NAMALWA (cell line): ENCODE data around the gene AUTS2.
A peak's percentile ranks its signal among the peaks of the same experiment; 100 is the strongest.

ENCODE experiments used
- DNase-seq: peaks from one replicate; pipeline ENCODE4 v3.0.0-alpha.2; 2015; ENCODE audit warnings: low spot score

The AUTS2 gene

DNA sequence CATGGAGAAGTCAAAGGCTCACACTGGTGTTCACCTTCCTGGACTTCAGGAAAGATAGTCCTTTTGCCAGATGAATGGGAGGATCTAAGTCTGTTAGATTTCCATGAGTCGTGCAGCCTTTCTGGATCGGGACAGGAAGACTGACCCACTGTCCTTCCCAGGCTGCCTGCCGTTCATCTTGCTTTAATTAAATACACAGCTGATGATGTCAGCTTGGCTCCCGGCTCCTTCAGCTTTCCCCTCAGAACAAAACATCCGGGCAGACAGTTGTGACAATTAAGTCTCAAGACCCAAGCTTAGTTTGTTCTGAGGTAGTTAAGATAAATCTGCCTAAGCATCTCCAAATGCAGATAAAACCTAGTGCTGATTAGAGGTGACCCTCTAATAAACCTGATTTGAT lies 58.6 kb downstream of the AUTS2 start:
- peak; percentile 14 for DNase-seq

DNA sequence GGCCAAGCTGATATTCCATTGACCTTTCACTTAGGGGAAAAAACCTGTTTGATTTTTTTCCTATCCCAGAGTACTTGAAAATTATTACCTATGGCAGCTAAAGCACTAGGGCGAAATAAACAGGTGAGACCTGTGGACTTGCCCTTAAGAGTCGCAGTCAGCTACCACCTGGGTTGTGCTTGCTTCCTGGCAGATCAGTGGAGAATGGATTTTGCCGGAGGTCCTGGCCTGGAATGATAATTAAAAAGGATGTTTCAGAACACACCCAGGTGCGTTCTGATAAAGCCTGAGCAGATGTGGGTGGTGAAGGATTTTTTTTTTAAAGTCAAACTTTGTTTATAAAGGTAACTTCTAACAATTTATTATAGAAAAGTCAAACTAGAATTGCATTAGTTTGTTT lies 59.1 kb downstream of the AUTS2 start:
- peak; percentile 6 for DNase-seq

DNA sequence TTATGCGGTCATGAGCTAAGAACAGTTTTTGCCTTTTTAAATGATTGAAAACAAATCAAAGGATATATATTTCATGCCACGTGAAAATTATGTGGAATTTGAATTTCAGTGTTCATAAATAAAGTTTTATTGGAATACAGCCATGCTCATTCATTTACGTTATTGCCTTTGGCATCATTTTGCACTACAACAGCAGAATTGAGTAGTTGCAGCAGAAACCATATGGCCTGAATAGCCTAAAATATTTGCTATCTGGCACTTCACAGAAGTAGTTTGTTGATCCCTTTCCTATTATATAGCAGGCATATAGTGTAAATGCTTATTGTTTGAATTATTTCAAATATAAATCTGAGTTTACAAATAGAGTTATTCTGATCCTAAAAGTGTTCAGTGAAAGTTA lies 59.7 kb downstream of the AUTS2 start:
- DNase-seq, result peak; percentile 7

DNA sequence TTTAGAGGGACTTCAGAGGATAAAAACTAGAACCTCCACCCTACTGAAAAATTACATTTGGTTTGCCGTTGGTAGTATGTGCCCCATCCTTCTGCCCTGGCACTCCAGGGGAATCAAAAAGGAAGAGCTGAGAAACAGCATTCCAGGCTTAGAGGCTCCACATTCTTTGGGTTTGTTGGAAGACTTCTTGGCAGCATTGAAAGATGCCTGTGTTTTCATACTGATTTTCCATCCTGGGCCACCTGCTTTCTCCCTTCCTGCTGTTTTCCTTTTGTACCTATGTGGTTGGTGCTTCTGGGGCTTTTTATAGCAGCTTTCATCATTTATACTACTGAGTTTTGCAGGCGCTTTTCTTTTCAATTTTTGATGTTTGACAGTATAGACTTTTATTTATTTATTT lies 61.7 kb downstream of the AUTS2 start:
- DNase-seq, result no peak

DNA sequence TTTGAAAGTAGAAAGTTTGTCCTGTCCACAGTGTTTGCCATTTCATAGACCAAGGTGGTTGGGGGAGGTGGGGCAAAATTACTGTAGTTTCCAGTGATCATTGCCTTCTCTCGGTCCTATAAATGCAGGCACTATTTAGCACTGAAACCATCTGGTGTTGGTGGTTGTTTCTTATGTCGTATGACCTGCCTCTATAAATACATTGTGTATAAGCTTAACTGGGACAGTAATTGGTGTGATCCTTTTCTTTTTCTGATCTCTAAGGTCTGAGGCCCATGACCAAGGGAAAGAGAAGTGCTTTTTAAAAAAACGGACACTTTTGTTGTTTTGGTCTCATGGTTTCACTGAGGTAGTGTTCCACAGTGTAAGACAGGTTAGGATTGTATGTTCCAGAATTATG lies 63.1 kb downstream of the AUTS2 start:
- peak; percentile 79 for DNase-seq

DNA sequence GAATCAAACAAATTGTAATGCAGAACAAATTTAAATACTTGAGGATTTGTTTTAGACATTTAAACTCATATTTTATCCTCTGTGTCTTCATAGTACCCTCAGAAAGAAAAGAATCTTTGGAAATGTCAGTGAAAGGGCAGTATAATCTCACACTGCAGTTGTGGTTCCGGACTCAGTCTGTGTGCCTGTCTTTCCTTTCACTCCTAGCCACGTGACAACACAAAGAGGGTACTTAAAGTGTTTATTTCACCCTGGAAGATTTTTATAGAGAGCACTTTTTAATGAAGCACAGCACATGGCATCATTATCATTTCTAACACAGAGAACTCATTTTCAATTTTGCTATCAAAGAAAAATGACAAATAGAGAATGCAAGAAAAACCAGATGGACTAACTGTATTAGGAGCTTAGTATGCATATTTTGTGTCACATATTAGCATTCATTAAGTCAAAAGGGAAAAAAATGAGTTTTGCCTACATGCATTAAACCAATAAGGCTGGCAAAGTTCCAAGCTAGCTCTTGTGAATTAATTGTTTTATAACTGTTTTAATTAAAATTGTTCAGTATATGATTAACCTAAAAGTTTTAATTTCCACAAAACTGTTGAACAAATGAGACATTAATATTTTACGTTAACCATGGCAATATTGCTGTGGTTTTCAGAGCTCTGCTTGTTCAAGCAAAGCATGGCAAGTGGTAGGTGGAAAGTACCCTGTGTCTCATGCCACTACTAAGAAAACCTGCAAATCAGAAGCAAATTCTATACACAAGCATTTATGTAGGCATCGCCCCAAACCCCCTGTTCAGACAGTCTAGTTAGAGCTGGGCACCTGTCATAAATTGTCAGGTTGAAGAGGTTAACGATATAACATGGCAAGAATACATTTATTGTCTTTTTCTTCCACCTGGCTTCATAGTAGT lies 65.9 kb downstream of the AUTS2 start:
- peak; percentile 90 for DNase-seq

DNA sequence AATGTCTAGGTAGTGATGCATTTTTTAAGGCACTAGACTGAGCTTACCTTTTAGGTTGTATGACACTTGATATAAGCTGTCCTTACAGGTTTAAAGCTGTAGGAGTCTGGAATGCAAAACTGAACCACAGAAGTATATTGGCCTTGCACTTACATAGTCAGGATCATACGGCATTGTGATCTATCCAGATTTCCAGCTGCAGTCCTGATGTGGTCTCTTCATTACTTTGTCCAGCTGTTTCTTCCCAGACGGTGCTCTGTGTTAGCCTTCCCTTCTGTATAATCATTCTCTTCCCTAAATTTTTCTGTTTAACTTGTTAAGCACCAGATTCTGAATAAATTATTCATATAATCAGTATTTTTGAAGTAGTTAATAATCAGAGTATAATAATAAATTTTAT lies 67.1 kb downstream of the AUTS2 start:
- DNase-seq, result no peak

DNA sequence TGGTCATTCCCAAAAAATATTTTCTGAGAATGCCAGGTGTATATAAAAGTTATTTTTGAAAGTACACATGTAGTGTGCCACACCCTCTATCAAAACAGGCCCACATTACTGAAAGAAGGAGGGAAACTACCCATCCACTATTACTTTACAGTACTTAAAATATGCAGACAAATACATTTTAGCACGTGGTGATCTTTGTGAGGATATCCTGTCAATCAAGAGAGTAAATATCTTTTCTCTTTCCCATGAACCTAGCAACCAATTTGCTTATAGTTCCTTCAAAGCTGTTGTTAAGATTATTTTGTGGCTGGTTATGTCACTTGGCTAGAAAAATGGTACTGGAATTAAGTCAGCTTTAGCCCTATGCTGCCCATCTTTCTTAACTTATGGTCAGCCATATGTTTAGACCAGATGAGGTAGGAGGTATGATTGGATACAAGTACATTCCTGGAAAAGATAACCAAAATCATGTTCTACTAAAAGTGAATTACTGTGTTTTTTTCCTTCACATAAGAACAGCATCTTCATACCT lies 70.1 kb downstream of the AUTS2 start:
- peak; percentile 50 for DNase-seq

DNA sequence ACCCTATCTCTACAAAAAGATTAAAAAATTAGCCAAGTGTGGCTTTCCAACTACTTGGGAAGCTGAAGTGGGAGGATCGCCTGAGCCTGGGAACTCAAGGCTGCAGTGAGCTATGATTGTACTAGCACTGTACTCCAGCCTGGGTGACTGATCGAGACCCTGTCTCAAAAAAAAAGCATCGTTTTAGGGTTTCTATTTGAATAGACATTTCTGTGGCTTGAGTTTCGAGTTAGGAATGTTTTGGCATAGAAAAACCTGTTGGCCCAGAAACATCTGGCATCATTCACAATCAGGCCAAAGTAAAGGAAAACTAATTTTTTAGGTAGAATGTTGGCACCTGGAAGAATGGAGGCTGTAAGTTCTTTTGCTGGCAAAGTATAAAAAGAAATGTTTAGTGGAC lies 72.4 kb downstream of the AUTS2 start:
- DNase-seq, result no peak

DNA sequence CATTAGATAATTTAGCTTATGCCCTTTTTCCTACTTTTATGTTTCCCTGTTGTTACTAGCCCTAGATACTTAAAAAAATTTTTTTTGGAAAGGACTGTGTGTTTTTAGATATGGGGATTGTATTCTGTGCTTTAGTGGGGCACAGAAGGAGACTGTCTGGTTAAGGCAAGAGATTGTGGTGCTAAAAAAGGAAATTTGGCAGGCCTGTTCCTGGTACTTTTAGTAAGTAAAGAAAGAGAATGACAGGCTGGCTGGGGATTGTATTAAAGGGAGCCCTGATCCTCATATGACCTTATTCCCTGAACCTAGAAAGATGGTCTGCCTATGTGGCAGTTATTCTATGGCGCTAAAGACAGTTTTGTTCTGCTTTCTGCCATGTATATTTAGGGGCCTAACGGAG lies 74.8 kb downstream of the AUTS2 start:
- DNase-seq, result no peak

DNA sequence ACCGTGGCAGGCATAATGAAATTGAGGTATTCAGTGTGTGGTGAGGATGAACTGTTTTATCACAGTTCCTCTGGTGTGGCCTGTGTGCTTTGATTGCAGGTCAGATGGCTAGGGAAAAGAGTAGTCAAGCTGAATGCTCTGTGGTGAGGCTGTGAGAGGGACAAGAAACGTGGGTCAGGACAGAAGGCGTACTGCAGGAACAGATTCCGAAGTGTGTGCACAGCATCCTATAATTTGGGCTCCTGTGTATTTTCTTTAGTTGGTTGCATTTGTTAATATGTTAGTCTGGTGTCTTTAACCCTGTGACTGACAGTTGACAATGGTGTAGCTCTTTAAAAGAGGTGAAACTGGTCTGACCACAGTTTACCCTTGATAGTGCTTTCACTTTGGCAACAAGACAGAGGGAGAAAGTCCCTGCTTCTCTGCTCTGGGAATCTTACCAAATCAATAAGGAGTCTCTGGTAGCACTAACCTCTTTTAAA lies 76.5 kb downstream of the AUTS2 start:
- DNase-seq, result peak; percentile 53

DNA sequence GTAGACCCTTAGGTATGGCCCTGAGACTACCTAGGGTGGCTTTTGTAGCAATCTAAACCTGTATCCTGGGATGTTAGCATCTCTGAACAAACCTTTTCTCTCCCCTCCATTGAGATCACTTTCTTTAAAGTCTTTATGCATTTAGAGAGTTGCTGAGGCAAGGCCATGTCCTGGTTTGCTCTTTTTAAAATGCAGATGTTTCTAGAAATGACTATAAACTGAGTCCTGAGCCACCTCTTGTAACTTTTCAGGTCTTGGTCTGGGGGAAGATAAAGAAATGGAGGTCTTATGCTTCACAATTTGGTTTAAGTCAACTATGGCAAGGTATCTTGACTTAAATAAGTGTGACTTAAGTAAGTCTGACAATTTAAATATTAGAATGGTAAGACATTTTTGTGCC lies 78.0 kb downstream of the AUTS2 start:
- DNase-seq, result no peak

DNA sequence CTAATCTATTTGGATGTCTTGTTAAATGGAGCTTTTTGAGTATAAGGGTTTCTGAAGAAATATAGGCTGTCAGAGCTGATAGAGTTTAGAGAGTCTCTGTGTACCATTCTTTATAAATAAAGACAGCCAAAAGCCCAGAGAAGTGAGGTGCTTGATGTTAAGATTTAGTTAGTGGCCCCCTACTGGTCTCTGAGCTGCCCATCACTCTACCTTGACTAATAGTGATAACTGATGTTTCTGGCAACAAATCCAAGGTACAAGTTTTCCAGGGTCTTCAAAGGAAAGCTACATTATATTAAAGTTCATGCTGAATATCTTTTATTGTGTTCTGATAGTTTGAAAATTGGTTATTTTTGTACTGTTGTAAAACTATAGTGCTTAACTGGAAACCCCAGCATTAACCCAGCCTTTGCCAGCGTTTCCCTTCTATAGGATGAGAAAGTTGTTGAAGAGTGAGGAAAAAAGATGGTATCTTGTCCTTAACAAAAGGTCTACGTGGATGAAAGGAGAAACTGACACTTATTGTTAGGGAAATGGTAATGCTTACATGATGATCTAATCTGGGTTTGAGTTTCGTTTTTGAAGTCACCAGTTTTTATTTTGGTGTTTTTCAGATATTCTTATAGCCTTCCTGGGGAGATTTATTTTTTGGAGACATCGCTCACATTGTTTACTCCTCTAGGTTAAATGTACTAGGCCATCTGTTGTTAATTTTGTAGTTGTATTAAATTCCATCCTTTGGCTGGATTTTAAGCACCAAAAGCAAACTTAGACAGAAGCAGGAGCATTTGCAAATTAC lies 79.0 kb downstream of the AUTS2 start:
- DNase-seq, result peak; percentile 79

DNA sequence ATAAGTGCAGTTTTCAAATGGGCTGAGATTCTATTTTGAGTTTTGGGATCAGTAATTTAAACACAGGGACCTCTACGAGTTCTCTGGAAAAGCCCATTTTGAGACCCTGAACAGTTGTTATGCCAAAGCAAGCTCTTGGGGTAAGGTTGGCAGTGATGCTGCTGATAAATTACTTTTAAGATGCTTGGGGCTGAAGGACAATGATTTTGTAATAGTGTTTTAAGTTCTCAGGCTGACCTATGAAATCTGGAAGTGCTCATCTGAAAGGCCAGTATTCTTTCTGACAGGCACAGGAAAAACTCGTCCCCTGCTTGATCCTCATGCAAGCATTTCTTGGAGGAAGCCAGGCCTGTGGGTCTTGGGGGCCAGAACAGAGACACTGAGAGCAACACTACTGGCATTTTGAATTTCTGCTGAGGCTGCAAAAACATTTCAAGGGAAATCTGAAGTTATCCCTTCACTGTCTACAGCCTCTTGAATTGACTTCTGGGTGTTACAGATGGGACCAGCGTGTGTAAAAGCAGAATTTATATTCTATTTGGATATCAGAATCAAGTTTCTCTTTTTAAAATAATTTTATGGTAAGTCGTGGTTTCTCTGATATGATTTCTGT lies 79.7 kb downstream of the AUTS2 start:
- DNase-seq, result no peak

DNA sequence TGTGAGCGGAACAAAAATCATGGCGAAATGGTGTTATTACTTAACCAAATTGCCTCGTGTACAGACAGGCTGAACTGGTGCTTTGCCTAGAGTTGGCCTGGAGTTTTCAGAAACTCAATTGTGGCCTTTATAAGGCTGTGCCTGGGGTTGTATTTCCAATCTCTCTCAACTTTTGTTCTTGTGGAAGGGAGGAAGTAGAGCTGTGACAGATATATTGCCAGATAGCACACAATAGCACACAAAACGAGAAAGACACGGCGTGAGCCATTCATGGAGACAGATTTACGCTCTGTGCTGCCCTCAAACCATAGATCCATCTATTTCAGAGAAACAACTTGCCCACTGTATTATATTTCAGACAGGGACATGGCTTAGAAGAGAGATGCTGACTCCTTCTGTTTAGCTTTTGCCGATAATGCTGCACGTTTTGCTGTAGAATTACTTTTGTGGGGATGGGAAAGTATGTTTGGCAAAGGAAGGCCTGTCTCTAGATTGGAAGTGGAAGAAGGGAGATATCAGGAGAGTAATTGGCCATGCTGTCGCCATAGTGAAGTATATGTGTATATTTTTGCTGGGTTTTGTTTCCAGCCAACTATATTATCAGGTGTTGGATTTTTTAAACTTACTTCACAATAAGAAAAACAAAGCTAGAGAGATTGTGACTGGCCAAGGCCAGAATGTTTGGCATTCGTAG lies 80.4 kb downstream of the AUTS2 start:
- DNase-seq, result no peak

DNA sequence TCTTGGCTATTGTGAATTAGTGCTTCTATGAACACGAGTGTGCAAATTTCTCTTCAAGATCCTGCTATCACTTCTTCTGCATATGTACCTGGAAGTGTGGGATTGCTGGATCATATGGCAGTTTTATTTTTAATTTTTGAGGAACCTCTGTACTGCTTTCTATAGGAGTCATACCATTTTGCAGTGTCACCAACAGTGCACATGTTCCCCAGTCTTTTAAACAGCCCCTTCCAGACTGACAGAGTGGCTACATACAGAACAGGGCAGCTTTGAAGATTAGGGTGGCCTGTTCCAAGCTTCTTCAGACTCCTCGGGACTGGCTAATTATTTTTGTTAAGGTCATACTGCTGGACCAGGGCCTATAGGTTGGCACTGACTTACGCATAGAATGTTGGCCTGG lies 82.9 kb downstream of the AUTS2 start:
- no peak for DNase-seq

DNA sequence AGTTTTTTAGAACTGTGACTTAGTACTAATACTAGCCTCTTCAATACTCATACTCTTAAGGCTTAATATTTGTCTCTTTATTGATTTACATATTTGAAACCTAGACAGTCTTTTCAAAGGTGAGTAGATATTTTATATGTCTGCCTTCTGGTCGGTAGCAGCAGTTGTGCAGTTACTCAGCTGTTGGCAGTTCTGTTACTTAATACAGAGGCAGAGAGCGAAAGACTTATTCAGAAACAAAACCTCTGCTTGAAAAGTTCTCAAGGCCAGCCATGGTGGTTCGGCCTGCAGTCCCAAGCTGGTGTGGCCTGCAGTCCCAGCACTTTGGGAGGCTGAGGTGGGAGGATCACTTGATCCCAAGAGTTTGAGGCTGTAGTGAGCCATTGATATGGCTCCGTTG lies 84.2 kb downstream of the AUTS2 start:
- no peak for DNase-seq

DNA sequence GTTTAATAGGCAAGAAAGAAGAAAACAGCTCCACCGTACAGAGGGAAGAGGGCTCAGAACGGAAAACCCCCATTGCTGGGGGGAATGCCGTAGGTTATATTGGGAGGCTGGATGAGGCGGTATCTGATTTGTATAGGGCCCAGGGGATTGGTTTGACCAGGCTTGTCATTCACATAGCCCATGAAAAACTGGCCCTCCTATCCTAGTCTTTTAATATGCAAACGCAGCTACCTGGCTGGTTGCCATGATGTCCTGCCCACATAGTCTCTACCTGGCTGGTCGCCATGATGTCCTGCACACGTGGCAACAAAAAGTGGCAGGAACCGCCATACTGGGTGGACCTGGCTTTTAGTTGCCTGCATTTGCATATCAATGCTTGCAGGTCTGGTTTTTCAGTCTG lies 84.7 kb downstream of the AUTS2 start:
- DNase-seq, result no peak

DNA sequence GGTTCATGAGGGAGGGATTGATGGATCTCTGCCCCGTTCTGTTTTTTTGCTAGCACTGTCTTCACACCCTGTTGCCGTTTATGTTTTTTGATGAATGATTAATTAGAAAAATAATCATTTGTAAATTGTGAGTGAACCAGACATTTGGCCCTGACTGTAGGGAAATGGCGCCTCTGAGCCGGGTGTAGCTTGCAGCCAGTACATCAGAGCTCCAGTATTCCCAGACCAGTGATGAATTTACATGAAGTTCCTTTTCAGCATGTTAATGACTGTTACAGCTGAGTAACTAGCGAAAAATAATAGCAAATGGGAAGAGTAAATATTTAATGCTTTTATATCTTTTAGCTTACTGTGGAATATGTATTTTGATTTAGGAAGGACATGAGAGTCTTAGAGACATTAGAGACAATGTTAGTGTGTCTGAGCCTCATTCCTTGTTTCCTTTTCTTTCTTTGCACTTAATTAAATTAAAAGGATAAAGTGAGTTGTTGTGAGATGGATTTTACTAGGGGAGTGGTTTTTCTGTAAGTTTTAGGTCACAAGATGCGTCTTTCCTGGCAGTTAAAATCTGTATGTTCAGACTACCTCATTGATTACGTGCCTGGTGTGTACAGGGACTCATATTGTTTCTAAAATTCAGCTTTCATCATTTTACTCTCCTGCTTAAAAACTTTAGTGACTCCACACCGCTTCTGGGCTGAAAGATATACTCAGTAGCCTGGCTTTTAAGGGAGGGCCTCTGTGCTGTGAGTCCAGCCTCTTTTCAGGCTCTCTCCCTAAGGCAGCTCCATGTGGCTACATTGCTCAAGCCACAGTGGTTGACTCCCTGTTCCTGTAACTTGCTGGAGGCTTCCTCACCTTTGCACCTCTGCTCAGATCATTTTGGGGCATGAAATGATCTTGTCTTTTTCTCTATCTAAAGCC lies 86.4 kb downstream of the AUTS2 start:
- no peak for DNase-seq

DNA sequence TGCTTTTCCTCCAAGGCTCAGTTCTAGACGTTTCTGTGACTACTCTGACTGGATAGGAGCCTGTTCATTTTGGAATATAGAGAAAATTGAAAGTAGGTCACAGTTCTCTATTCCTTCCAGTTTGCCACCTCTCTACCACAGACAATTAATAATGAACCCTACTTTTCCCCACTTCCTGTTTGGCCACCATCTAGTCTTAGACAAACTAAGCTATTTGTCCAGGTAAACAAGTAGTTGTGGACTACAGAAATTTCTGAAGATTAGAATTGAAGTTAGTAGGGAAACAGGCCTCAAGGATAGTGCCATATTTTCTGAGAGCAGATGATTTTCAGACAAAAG lies 87.0 kb downstream of the AUTS2 start:
- DNase-seq, result no peak

DNA sequence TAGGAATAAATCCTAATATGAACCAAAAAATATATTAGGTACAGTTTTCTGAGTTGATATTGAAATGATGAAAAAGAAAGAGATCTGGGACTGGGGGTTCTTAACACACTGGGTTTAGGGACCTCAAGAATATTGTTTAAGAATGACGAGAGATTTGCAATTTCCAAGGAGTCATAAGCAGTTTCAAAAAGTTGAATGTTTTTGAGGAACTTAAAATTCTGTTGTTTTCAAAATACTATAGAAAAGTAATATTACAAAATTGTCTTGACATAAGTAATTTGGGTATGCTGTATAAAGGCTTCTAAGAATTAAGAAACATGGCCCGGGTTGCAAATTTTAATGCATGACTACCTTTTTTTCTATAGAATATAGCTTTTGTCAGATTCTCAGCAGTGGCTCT lies 88.1 kb downstream of the AUTS2 start:
- no peak for DNase-seq
